ENCODE measurements around the gene IFI30.

Gene IFI30

DNA sequence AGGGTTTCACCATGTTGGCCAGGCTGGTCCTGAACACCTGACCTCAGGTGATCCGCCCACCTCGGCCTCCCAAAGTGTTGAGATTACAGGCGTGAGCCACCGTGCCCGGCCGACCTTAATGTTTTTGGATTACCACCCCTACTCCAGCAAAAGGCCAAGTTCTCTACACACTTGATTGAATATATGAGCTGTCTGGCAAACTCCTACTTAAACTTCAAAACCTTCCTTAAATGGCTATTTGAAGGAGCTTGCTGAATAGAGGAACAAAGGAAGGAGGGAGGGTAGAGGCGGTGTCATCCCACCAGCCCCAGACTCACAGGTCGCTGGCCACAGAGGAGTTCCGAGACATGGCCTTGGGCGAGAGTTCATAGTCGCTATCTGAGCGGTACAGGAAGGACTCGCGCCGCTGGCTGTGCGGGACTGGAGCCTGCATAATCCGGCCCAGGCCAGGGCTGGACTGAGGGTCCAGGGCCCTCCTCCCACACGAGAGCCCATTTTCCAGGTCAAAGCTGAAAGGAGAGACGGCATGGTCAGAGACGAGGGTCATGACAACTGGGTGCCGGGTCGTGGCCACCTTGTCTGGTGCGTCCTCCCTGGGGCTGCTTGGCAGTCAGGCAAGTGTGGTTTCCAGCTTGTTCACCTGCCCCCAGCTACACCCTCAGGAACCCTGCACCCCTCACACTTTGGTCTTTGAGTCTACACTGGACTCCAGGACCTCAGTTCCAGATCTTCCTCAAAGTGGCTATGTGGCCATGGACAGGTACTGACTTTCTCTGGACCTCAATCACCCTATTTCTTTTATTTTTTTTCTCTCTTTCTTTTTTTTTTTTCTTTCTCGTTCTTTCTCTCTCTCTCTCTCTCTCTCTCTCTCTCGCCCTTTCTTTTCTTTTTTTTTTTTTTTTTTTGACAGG, 48.5 kb downstream of the IFI30 start:
- H3K4me3 ChIP-seq (ENCODE audit: low read depth, low read length) = no peak overlapping the region
- TF ChIP-seq, protein P1, sequence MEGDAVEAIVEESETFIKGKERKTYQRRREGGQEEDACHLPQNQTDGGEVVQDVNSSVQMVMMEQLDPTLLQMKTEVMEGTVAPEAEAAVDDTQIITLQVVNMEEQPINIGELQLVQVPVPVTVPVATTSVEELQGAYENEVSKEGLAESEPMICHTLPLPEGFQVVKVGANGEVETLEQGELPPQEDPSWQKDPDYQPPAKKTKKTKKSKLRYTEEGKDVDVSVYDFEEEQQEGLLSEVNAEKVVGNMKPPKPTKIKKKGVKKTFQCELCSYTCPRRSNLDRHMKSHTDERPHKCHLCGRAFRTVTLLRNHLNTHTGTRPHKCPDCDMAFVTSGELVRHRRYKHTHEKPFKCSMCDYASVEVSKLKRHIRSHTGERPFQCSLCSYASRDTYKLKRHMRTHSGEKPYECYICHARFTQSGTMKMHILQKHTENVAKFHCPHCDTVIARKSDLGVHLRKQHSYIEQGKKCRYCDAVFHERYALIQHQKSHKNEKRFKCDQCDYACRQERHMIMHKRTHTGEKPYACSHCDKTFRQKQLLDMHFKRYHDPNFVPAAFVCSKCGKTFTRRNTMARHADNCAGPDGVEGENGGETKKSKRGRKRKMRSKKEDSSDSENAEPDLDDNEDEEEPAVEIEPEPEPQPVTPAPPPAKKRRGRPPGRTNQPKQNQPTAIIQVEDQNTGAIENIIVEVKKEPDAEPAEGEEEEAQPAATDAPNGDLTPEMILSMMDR (IDR thresholded peaks at IDR 0.05; ENCODE audit: low read depth, low read length, missing control alignments) = no peak
- in situ Hi-C loops (cut with HindIII; ENCODE audit: low sequenced_read_pairs) = no loop called here
- DNase-seq (ENCODE audit: low read depth) = no peak

DNA sequence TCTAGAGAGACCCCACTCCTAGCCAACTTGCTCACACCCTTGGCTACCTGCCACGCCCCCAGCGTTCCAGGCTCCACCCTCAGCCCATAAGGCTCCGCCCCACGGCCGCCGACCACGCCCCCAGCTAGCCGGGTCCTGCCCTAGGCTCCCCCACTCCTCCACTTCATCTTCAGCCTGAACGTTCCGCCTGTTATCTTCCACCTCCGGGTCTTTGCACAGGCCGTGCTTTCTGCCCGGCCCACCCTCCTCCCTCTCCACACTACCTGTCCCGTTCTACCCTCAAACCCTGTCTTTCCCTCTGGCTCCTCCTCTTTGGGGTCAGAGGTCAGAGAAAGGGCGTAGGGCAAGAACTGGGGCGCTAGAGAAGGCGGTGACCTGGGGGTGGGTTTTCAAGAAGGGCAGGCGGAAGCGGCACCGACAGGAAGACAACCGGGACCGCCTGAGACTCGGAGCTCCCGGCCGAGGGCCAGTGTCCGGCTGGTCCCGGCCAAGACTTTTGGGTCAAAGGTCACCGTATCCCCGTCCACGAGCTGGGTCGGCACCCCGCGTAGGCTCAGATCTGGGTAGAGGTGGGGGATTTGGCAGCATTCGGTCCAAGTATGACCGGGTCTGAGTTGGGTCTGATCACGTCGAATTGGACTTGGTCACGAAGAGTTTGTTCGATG, 50.4 kb downstream of the IFI30 start:
- DNase-seq (ENCODE audit: low read depth) = no peak
- TF ChIP-seq, protein P1 (IDR thresholded peaks at IDR 0.05; ENCODE audit: low read depth, low read length, missing control alignments) = no peak
- in situ Hi-C loops (cut with HindIII; ENCODE audit: low sequenced_read_pairs) = no loop called here
- H3K4me3 ChIP-seq (ENCODE audit: low read depth, low read length) = peak overlapping the region; percentile 25

DNA sequence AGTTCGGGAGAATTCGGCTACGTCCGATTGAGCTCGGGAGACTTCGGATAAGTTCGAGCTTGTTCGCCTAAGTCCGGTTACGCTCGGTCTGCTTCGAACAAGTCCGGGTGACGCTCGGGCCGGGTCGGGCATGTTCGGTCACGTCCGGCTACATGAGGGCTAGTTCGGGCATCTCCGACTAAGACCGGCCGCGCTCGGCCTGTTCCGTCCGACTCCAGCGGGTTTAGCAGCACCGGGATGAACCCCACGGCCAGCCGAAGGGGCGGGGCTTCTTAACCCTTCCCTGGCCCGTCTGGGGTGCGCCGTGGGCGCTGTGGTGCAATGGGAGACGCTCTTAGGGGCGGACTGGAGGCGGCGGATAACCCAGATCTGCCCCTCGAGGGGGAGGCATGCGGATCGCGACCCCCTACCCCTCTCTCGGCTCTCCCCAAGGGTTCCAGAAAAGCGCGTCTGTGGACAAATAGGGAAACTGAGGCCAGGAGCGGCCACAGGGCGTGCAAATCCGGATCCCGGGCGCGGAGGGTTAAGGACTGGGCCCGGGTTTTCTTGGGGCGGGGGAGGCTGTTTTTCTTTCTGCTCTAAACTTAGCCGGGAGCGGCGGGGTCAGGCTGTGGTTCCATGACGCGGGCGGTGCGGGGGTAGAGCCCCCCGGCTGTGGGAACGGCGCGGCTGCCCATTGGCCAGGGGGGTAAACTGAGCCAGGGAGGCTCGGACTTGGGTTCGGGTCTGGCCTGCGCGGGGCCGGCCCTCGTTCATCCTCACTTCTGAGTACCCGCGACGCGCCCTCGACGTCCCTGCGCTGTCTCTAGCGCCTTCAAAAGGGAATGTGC, 51.1 kb downstream of the IFI30 start:
- TF ChIP-seq, protein P1 (IDR thresholded peaks at IDR 0.05; ENCODE audit: low read depth, low read length, missing control alignments) = no peak
- in situ Hi-C loops (cut with HindIII; ENCODE audit: low sequenced_read_pairs) = no loop called here
- peak overlapping the region; percentile 25 for H3K4me3 ChIP-seq (ENCODE audit: low read depth, low read length)
- peak; percentile 99 for DNase-seq (ENCODE audit: low read depth)

DNA sequence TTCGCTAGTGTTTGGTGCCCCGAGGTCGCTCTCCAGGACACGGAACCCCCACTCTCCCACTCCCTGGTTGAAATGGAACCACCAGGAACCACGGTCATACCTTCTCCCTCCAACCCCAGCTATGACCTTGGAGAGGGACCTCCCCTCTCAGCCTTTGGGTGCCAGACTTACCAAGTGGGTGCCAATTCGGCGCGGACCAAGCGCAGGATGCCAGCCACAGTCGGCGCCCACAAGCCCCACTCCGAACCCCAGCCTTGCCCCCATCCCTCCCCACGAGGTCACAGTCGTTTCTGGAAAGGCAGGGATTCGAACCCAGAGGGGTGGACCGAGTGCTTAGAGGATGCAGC, 51.7 kb downstream of the IFI30 start:
- in situ Hi-C loops (cut with HindIII; ENCODE audit: low sequenced_read_pairs) = no loop called here
- H3K4me3 ChIP-seq (ENCODE audit: low read depth, low read length) = no peak overlapping the region

DNA sequence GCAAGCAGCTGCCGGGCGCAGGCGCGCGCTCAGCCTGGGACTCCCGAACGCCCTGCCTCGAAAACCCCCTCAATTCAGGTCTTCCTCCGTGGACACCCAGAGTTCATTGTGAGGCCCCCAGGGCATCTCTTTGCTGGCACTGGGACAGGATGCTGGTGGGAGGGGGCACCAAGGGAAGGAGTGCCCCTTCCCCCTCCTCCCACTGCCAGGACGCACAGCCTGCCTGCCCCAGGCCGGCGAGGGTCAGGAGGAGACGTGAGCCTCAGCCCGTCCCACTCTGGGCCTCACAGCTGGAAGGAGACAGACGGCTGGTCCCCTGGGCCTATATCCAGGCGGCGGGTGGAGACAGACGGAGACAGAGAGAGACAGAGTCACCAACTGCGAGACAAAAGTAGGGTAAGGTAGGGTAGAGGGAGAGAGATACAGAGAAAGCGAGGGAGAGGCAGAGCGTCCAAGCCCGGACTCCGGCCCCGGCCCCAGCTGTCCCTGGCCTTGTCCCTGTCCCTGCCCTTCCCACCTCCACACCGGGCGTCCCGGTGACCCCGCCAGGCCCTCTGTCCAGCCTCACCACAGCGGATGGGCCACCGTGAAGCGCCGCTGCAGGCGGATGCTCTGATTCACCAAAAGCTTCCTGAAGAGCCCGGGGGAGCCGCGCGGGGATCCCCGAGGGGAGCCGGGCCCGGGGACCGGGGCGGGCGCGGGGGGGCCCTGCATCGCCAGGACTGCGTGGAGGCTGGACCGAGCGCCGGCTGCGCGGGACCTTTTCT, 52.3 kb downstream of the IFI30 start, which contains the start of gene PDE4C:
PDE4C (minus strand) TSS at position 737 of the 767 bp plus-strand sequence; CDS start at position 714, 23 bp downstream.
- TF ChIP-seq, protein P1 (IDR thresholded peaks at IDR 0.05; ENCODE audit: low read depth, low read length, missing control alignments) = no peak
- in situ Hi-C loops (cut with HindIII; ENCODE audit: low sequenced_read_pairs) = no loop called here
- no peak for DNase-seq (ENCODE audit: low read depth)
- no peak within 1 kb of the TSS for H3K4me3 ChIP-seq (ENCODE audit: low read depth, low read length)

More for the DNA sequence above, 51.7 kb downstream of the IFI30 start:
- TF ChIP-seq, protein P1 (IDR thresholded peaks at IDR 0.05; ENCODE audit: low read depth, low read length, missing control alignments) = no peak
- no peak for DNase-seq (ENCODE audit: low read depth)

Data from astrocyte of the cerebellum (primary cell).